ENCODE measurements around the gene SAMD4A.

Gene SAMD4A

DNA sequence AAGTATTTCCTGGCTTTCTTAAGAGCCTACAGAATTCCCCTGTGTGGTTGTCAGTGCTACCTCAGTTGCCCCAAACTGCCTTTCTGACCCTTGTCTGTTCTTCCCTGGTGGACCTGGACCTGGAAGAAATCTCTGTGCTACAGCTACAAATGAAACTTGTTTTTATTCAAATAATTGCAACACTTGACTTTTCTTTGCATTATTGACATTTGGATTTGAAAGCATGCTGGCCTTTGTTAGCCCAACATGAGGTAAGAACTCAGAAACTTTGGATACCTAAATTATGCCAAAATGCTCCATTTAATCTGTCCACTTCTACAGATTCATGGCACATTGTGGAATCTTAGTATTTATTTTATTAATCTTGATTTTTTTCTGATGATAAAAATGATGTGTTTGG, 142.9 kb downstream of the SAMD4A start:
- no peak for DNase-seq

DNA sequence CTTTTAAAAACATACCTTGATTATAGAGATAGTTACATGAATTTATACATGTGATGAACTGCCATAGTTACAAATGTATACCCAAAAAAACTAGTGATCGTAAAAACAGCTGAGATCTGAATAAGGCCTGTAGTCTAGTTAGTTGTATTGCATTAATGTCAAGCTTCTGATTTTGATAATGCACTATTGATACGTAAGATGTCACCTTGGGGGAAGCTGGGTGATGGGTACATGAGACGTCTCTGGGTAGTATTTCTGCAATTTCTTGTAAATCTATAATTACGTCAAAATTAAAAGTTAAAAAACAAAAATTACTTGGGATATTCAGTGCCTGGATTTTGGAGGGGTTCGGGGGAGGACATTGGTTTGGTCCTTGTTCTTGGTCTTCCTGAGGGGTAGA, 144.4 kb downstream of the SAMD4A start:
- no peak for DNase-seq

DNA sequence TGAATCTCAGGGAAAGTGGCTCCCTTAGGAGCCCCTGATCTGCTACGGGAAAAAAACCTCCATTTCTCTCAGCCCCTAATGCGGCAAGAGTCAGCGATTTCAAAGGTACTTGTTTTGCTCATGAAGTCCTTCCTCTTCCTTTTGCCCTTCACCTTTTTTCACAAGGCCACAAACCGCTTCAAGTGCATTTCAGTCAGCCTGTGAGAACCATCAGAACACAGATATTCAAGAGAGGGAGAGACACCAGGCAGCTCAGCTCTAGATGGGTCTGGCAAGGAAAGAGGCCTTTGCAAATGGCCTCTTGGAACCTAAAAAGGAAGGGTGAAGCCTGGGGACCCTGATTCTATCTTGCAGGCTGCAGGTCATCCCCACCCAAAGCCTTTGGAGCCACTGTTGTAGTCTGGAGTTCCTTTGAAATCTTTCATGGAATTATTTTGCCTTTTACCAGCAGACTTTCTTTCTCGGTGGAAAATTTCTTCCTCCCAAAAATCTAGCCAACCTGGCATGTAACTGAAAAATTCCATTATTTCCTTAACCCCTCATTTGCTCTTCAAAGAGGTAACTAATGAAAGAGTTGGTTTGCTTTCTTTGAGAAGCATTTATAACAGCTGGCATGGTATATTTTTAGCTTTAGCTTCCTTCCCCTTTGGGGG, 145.0 kb downstream of the SAMD4A start:
- DNase-seq: no peak

DNA sequence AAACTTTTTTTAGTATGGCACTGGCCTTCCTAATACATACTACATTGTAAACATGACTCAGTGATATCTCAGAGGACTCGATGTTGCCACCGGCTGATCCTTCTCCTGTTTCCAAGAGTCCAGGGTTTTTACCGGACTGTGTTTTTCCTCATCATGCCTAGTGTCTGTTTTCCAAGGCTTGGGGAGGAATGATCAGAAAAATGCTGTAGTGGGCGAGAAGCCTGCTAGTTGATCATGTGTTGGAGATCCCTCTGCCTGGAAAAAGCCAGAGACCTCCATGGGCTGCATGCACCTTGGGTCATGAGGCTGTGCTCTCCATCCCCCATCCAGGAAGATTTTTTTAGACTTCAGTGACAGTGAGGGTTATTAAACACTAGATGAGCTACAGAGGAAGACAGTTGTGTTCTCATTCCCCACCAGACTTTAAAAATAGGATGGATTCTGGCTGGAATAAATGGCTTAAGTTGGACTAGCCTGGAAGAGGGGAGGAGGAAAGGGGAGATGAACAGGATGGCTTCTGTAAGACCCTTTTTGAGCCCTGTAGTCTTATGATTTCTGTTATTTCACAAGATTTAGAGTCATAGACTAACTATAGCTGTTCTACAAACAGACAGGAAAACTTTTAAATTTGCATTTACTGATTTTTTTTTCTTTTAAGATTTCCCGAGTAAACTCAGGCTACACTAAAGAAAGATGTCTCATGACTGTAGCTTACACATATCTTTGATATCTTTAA, 145.7 kb downstream of the SAMD4A start:
- DNase-seq: no peak

DNA sequence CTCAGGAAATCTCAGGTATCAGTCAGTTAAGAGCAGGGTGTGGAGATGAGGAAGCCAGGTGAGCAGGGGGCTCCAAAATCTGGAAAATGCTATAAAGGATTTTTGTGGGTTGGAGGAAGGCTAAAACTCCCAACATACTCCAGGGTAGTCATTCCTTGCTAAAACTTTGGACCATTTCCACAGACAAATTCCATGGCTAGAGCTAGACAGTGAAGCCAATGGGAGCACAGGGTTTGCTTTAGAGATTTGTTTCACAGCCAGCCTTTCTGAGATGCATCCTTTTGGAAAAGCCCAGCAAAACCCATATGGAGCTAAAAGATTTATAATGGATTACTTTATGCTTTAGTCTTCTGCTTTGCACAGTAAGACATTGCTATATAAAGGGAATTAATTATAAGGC, 146.5 kb downstream of the SAMD4A start:
- DNase-seq: no peak

DNA sequence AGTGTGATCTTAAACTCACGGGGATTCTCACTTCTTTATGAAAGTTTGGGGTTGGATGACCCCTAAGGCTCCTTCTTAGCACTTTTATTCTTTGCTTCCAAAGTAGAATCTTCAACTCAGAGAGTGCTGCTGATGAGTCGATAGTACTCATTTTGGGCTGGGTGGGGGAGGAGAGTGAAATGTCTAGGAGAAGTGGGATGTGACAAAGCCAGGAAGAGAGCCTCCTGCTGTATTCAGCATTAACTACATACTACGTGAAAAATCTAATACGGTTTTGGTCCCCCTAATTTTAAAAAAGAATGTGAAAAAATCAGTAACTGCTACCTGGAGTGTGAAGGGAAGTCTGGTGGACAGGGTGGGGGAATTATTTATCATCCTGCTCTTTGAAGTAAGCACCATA, 148.3 kb downstream of the SAMD4A start:
- DNase-seq: no peak

DNA sequence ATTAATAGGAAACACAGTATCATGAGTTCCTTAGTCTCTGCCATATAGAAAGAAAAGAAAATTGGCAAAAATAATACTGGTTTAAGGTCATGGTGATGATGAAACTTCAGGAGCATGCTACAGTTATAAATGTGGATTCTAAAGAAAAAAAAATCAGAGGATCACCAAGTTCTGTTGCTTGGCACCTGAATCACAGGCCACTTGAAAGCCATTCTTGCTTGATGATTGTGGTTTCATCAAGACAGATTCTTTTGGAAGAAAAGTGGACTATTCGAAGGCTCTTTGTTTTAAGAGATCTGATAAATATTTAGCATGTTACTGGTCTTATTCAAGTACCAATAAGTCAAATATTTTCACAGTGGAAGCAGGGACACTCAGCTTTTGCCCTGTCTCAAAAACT, 148.9 kb downstream of the SAMD4A start:
- DNase-seq: no peak

DNA sequence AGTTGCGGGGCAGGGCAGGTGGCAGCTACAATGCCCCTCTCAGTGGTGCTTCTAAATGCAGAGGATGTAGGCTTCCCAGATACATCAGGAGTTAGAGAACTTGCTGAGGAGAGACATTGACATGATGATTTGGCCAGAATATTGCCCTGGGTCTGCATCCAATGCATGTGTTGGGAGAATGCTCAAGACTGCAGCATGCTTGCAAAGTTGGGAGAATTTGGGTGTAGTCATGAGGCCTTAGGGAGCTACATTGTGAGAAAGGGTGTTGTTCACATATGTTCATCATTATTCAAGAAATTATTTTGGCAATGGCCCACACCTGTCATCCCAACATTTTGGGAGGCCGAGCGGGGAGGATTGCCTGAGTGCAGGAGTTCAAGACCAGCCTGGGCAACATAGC, 149.9 kb downstream of the SAMD4A start:
- DNase-seq: no peak

DNA sequence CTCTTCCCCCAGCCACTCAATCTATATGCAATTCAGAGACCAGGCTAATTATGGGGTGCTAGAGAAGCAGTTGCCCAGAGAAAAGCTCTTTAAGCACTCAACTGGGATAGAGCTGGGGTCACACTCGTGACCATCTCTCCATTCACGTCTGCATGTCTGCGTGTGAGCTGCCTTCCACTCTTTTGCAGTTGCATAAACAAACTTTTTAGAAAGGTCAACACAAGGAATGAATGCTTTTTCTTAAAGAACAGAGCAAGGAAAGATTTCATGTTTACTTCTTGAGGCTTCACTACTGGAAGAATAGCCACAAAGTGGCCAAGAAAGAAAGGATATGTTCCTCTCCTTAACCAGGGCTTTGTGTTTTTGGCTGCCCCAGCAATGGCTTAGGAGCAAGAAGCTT, 151.1 kb downstream of the SAMD4A start:
- no peak for DNase-seq

DNA sequence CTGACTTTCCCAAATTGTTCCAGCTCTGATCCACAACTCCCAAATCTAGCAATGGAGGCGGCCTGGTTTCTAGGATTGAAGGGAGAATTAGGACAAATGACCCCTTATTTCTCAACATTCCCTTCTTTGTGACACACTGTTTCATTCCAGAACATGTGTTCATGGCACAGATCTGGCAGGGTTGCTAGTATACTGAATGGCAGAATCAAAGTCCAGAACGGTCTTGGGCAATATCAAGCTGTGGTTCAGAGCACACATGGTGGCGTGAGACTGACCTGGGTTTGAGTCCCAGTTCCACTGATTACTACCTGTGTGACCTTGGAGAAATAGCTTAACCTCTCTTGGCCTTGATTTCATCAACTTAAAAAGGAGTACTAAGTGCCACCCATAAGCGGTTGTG, 152.5 kb downstream of the SAMD4A start:
- DNase-seq: no peak

DNA sequence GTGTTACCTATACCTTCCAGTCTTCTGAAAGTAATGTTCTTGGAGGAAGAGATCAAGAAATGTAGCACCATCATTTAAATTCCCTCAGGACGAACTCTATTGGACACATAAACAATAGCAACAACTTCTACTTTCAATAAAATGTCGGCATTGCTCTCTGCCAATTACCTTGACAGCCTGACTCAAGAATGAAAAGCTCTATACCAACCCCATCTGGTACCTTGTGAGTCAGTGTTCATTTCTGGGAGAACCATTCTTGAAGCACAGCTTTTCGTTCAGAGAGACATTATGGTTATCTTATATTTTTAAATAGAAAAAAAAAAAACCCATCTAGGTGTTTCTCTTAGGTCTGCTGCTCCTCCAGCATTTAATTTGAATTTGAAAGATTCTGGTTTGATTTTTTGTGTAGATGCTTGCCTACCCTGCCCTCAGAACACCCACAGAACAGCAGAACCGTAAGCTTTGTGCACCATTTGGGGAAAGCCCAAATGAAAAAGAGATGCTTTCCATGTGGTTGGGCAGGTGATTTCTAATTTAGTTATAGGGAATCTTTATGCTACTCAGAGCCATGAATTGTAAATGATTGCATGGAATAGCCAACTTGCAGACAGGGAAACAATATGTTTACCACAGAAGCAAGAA, 156.0 kb downstream of the SAMD4A start:
- DNase-seq: no peak

DNA sequence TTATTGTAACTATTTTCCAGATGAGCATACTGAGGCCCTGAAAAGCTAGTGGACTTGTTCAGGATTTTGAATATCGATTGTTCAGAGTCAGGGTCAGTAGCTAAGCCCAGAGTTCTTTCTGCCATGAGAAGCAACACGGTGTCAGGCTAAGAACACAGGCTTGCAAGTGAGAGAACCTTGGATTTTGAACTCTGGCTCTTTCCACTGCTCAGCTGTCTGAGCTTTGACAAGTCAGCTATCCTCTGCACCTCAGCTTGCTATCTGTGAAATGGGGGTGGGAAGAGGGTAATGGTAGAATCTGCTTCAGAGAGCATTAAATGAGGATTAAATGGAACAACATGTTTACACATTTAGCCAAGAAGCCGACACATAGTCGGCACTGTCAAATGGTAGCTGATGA, 157.2 kb downstream of the SAMD4A start:
- DNase-seq: no peak

DNA sequence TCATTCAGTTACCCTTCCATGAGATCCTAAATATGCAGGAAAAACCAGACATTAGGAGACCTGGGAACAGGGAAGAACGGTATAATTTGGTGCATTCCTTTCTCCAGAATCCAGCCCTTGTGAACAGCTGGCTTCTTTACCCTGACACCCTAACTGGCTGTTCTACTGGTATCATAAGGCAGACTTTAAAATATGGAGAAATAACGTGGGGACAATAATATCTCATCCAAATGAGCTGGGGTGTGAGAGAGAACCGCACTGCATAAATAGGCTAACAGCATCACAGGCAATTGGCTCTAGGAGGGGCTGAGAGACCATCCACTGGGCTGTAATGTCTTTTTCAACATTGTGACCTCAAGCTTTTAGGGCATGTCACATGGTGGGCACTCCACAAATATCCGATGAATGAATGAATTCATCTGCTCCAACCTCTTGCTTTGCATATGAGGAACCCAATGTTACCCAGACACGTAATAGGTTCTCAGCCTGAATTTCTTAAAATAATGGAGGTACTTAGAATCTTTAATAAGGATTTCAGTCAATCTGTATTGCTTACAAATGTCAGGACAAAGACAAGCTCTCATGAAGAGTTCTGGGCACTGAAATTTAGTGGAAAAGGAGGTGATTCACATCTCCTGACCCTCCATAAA, 157.9 kb downstream of the SAMD4A start:
- DNase-seq: no peak

DNA sequence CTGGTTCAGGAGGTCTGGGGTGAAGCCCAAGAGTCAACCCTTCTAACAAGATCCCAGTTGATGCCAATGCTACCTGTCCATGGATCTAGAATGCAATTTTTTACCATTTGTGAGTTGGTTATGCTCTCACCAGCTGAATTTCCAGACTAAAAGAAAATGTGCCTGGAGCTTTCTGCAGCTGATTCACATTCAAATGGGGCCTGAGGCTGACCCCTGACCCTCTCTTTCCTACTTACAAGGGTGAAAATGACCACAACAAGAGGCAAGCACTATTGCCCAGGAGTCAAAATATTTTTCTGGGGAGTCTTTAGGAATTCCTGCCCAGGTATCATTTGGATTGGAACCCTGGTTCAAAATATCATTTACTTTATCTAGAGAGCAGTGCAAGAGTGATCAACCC, 159.1 kb downstream of the SAMD4A start:
- DNase-seq: no peak

DNA sequence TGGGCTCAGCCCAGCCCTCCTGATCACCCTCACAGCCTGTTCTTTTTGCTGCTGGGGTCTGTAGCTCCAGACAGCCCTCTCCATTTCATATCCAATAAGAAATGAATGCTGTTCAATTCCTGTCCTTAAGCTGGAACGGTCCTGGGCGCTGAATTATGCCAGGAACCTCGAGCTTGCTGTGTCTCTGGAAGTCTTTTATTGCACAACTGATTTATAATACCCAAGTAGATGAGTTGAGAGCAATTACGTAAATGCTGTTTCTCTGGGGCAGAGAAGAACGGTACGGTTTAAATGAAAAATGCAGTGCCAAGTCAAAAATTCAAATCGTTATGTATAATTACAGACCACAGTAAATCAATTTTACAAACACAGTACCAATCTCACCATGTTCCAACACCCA, 161.0 kb downstream of the SAMD4A start:
- no peak for DNase-seq

DNA sequence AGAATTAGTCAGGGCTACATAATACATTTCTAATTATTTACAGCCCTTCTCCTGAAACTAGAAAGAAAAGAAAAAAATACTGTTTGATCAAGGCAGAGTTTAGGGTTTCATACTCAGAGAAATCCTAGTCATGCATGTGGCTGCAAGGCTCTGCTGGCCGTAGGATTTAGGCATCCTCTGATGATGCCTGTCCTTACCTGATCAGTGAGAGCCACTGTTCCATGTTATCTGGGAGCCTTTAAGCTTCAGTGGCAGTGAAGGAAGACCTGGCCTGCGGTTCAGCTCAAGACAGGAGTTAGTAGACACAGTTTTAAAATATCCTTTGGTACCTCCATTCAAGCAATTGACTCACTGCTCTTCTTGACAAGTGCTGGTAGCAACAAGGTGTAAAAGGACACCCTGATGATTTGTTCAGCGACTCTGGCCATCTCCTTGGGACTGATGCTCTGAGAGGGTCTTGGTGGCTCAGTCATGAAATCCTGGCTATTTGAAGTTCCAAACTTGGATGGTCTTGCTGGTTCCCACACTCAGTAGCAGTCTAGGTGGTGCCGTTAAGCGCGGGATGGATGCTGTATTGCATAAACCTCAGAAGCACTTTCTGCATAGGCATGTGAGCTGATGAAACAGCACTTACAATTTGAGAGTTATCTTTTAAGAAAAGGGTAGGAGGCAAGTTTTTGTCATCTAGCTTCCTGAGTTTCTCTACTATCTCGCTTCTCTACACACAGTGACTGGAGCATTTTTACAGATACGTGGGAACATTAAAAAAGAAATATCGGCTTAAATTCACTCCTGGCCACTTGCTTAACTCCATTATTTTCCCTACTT, 162.0 kb downstream of the SAMD4A start:
- no peak for DNase-seq

DNA sequence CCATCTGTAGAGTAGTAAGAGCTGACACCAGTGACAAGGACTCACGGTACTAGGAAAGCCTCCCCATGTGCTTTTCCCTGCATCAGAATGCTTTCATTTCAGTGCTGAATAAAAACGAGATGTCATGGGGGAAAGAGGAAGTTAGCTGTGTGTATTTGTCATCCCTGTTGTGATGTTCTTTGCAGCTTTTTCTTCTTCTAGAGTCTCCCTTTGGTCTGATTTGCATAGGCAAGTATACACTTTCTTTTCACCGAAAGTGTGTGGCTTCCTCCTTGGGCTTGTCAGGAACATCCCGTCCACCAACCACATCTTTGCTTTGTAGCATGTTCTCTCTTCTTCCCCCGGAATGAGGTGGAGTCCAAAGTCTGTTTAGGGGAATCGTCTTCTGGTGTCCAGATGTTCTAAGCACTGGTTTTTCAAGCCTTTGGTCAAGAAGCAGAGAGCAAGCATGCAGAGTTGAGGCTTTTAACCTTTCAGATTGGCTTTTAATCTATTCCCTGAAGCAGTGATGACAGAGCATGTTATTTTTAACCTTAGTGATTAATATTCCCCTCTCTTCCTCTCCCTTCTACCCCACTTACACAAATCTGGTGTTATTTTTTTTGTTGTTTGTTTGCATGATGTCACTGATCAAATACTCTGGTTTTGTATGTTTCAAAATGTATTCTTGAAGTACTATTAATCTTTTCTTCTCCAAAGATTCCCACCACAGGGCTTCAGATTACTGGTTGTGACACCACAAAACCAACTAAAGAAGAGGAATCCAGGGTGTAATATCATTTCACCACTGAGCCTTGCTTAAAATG, 163.4 kb downstream of the SAMD4A start:
- no peak for DNase-seq

DNA sequence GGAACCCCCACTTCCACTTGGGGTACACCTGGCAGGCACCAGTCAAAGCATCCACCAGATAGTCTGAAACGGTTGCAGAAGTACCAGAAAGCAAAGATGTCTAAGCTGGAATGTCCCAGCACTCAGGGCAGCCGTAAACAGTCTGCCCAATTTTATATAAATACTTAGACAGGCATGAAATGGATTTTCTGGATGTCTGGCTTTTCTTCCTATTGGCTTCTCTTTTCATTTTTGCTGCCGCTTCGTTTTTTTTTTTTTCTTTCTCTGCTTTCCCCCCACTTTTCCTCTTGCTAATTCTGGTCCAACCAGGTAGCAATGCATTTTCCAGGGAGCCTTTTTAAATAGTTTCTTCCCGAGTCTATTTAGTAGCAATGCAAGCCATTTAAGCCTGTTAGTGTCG, 168.0 kb downstream of the SAMD4A start:
- no peak for DNase-seq

DNA sequence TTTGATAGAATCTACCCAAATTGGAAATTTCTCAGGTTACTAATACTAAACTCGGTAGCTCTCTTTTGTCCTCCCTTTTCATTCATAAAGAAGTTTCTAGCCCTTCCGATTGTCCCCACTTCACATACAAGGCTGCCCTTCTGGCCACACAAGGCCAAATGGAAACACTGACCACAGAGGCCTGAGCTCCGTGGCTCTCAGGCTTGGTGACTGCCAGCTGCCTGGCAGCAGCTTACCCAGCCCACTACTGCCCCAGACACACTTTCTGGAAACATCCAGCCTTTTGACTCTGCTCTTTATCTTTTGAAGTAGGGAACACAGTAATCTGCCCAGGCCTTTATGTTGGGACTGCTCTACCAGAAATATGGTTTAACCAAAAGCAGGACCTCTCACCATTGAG, 168.5 kb downstream of the SAMD4A start:
- no peak for DNase-seq

DNA sequence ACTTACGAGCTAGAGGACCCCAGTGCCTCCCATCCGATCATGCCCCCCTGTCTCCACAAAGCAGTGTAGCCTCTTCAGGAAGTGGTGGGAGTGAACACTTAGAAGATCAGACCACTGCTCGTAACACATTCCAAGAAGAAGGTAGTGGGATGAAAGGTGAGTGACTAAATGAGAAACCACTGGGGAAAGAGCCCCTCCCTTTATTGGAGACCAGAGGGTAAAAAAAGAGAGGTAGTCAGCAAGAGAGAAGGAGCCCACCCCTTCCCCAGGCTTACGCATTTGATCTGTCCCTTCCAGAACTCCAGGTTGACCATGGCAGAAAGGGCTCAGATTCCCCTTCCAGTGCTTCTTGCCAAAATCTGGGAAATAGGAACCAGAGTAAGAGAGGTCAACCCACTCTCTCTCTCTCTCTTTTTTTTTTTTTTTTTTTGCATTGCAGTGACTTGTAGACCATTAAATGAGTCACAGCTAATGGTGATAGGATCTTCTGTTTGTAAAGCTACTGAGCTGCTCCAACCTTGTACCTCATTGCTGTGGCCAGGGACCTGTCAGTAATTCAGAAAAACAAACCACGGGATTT, 170.3 kb downstream of the SAMD4A start:
- no peak for DNase-seq

DNA sequence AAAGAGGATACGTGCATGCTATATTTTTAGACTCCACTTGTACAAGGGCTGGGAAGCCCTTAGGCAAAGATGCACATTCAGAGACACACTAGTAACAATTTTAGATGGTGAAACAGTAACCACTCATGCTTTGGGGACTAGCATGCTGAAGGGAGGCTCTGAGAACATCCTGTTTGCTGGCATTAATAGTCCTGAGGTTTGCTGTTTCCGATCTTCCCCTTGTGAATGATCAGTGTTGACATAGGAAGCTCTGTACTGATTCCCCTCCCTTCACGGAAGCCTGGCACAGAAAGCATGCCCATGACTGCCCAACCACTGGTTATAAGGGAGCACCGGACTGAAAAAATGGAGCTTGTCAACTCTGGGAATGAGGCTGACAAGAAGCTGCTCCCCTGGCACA, 171.1 kb downstream of the SAMD4A start:
- DNase-seq: no peak

DNA sequence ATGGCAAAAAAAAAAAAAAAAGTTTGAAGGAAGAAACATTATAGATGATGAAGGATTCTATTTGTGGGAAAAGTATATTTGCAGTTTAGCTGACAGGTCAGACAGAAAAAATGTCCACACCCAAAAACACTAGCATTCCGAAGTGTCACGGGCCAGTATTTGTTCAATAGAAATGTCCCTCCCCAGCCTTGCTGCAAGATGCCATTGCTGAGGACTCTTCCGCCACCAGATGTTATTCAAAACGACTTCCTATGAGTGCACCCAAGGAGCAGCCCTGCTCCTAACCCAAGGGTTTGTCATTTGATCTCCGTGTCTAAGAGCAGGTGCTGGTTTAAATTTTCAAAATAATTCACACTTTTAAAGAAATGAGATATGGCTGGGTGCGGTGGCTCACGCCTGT, 172.6 kb downstream of the SAMD4A start:
- no peak for DNase-seq

Measured in activated CD8-positive, alpha-beta memory T cell treated with anti-CD3 and anti-CD28 coated beads, Interleukin-2, amount 50 U/mL, for 4 hours (primary cell).